GM21737 (cell line): Measurements from ENCODE around the gene SMIM1.
"Not testable (repeated sequence)": the region's sequence is repeated elsewhere in the genome, so short reads cannot be mapped to it uniquely, and the experiment has no call there.

Source experiments
- ATAC-seq: cut with Tn5 transposase; IDR thresholded peaks from one replicate; pipeline ENCODE4 v1.9.1; 2021; ENCODE audit warnings: mild to moderate bottlenecking, moderate library complexity; ENCODE audit not compliant: unreplicated experiment

Gene SMIM1

GRCh38 chr1:3772715-3773571, at the start of gene SMIM1:
Gene SMIM1, plus strand, starts transcription at chr1:3772749. Its CDS starts 2,625 bp downstream, at chr1:3775374.
- ATAC-seq: peak; percentile 16

GRCh38 chr1:3722846-3723245, 49.7 kb upstream of the SMIM1 start:
- ATAC-seq: no peak

- not testable (repeated sequence) for ATAC-seq
Observed at GRCh38 chr1:3724416-3725030, 48.0 kb upstream of the SMIM1 start.

- no peak for ATAC-seq
Observed at GRCh38 chr1:3725366-3725765, 47.2 kb upstream of the SMIM1 start.

- ATAC-seq: no peak
Observed at GRCh38 chr1:3727042-3727824, 45.3 kb upstream of the SMIM1 start.

GRCh38 chr1:3727825-3728776, 44.4 kb upstream of the SMIM1 start:
- ATAC-seq: no peak

- no peak for ATAC-seq
Observed at GRCh38 chr1:3729594-3730542, 42.7 kb upstream of the SMIM1 start.

- ATAC-seq: no peak
Observed at GRCh38 chr1:3730543-3731247, 41.9 kb upstream of the SMIM1 start.

- no peak for ATAC-seq
Observed at GRCh38 chr1:3731583-3732433, 40.7 kb upstream of the SMIM1 start.

GRCh38 chr1:3732434-3733093, 40.0 kb upstream of the SMIM1 start:
- no peak for ATAC-seq

- no peak for ATAC-seq
Observed at GRCh38 chr1:3733094-3733882, 39.3 kb upstream of the SMIM1 start.

GRCh38 chr1:3733883-3734589, 38.5 kb upstream of the SMIM1 start:
- ATAC-seq: no peak

GRCh38 chr1:3734602-3735001, 37.9 kb upstream of the SMIM1 start:
- no peak for ATAC-seq

GRCh38 chr1:3735027-3735681, 37.4 kb upstream of the SMIM1 start:
- no peak for ATAC-seq

- ATAC-seq: no peak
Observed at GRCh38 chr1:3735688-3736087, 36.9 kb upstream of the SMIM1 start.
